ENCODE results near the gene TRUB1. TPM values are rescaled to one million over a fixed set of nuclear protein-coding genes. Genes with fewer than 3 reads are reported as not detected.

Gene TRUB1
- total RNA-seq, 3 donors from 2014 or later (not counting 1 experiment from before 2014, with no cell fraction given): 7.3 to 10.3 (median 10.1) TPM

DNA sequence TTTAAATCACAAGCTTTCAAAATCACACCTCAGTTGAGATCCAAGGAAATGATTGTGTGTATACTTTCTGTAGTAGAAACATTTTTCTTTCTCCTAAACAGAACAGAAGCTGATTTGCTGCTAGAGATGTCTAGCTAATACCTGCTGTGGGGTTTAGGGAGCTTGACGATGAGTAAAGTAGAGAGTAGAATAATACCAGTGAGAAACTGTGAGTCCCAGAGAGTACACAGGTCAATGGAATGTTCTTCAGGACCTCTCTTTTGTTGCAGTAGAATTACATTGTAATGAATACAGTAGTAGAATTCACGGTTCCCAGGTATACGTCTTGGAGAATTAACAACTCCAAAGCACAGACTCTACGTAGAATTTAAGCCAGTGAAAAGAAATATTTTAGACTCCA is 18.0 kb downstream of the TRUB1 start:
- Mint-ChIP-seq H3K9me3 (no peaks in the 10 kb centered on the region), H3K27me3 (ENCODE audit: low read depth in 2 of 2) (no peaks in the 10 kb centered on the region), H3K4me1 (peaks cover 19 to 33% of the 10 kb centered on the region in 2 donors), H3K36me3 (no peaks in the 10 kb centered on the region), H3K4me3 (no peak overlapping the region), H3K27ac (no peak overlapping the region)
- Histone ChIP-seq H3K36me3 (ENCODE audit: control insufficient read depth, insufficient read depth, low read length) (peaks cover 16% of the 10 kb centered on the region), H3K4me1 (ENCODE audit: control insufficient read depth, insufficient read depth, low read length) (no peaks in the 10 kb centered on the region), H3K9me3 (ENCODE audit: control insufficient read depth, insufficient read depth, low read length) (no peaks in the 10 kb centered on the region), H3K27ac (ENCODE audit: low read length) (no peak overlapping the region), H3K4me3 (ENCODE audit: low read length) (no peak overlapping the region), H3K27me3 (ENCODE audit: control insufficient read depth, insufficient read depth, low read length) (no peaks in the 10 kb centered on the region)
- intact Hi-C loops (cut with micrococcal nuclease): no loop called here
- 96% methylated on average over 1 of the region's 4 CpGs for WGBS (ENCODE audit: insufficient coverage)
- ATAC-seq: no peak
- no peak for TF ChIP-seq CTCF (IDR thresholded peaks at IDR 0.05)
- DNase-seq: no peak

DNA sequence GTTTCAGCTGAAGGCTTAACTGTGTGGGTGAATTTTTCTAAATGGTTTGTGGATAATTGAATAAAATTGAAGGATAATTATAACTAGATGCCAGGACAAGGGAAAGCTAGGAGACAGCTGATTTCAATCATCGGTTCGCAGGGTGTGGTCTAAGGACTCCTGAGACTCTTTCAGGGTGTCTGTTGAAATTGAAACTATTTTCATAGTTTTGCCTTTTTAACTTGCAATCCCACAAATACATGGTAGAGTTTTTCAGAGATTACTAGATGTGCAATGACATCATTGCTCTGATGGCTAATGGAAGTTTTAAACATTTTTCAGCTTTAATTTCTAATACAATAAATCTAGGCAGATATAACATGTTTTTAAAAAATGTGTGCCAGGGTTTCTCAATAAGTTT is 18.5 kb downstream of the TRUB1 start:
- H3K4me1 ChIP-seq (ENCODE audit: control insufficient read depth, insufficient read depth, low read length): no peaks in the 10 kb centered on the region
- TF ChIP-seq CTCF (IDR thresholded peaks at IDR 0.05): no peak
- H3K4me3 ChIP-seq (ENCODE audit: low read length): no peak overlapping the region
- Mint-ChIP-seq H3K9me3 (no peaks in the 10 kb centered on the region), H3K36me3 (no peaks in the 10 kb centered on the region), H3K4me3 (no peak overlapping the region), H3K4me1 (peaks cover 19 to 38% of the 10 kb centered on the region in 2 donors), H3K27me3 (ENCODE audit: low read depth in 2 of 2) (no peaks in the 10 kb centered on the region), H3K27ac (no peak overlapping the region)
- H3K36me3 ChIP-seq (ENCODE audit: control insufficient read depth, insufficient read depth, low read length): peaks cover 15% of the 10 kb centered on the region
- no peak for ATAC-seq
- H3K27me3 ChIP-seq (ENCODE audit: control insufficient read depth, insufficient read depth, low read length): no peaks in the 10 kb centered on the region
- WGBS (ENCODE audit: insufficient coverage): 95% methylated on average over 2 of the region's 2 CpGs
- intact Hi-C loops (cut with micrococcal nuclease): no loop called here
- DNase-seq: no peak
- no peaks in the 10 kb centered on the region for H3K9me3 ChIP-seq (ENCODE audit: control insufficient read depth, insufficient read depth, low read length)
- H3K27ac ChIP-seq (ENCODE audit: low read length): no peak overlapping the region

GRCh38 chr10:114957122-114957521 is 19.1 kb downstream of the TRUB1 start:
- DNase-seq (no peak), ATAC-seq (no peak)
- no peak for TF ChIP-seq CTCF (IDR thresholded peaks at IDR 0.05)
- H3K4me3 Mint-ChIP-seq: no peak overlapping the region
- H3K9me3 Mint-ChIP-seq: no peaks in the 10 kb centered on the region
- Histone ChIP-seq H3K4me3 (ENCODE audit: low read length) (no peak overlapping the region), H3K27ac (ENCODE audit: low read length) (no peak overlapping the region), H3K9me3 (ENCODE audit: control insufficient read depth, insufficient read depth, low read length) (no peaks in the 10 kb centered on the region), H3K27me3 (ENCODE audit: control insufficient read depth, insufficient read depth, low read length) (no peaks in the 10 kb centered on the region), H3K36me3 (ENCODE audit: control insufficient read depth, insufficient read depth, low read length) (peaks cover 13% of the 10 kb centered on the region), H3K4me1 (ENCODE audit: control insufficient read depth, insufficient read depth, low read length) (no peaks in the 10 kb centered on the region)
- intact Hi-C loops (cut with micrococcal nuclease): no loop called here
- no peaks in the 10 kb centered on the region for H3K27me3 Mint-ChIP-seq (ENCODE audit: low read depth in 2 of 2)
- H3K27ac Mint-ChIP-seq: no peak overlapping the region
- no peaks in the 10 kb centered on the region for H3K36me3 Mint-ChIP-seq
- peaks cover 19 to 41% of the 10 kb centered on the region in 2 donors for H3K4me1 Mint-ChIP-seq
- 100% methylated on average over 1 of the region's 1 CpG for WGBS (ENCODE audit: insufficient coverage)

DNA sequence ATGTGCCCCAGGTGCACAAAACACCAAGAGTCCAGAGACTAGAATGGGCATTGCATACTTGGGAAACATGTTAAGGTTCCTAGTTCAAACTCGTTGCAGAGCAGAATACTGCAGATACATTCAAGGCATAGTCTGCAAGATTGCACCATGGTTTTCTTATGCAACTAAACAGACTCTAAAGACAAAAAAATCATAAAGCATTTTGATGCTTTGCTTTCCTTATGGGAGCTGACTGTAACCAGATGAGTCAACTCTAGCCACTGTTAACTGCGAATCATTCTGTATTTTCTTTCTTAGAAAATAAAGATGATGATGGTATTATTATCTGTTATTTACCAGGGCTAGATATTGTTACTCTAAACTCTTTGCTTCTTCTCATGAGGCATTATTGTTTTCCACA is 19.7 kb downstream of the TRUB1 start:
- H3K36me3 Mint-ChIP-seq: no peaks in the 10 kb centered on the region

More for the DNA sequence above, 19.7 kb downstream of the TRUB1 start:
- intact Hi-C loops (cut with micrococcal nuclease): no loop called here
- no peak overlapping the region for H3K27ac Mint-ChIP-seq
- 96% methylated on average over 2 of the region's 2 CpGs for WGBS (ENCODE audit: insufficient coverage)
- H3K4me1 ChIP-seq (ENCODE audit: control insufficient read depth, insufficient read depth, low read length): no peaks in the 10 kb centered on the region
- TF ChIP-seq CTCF (IDR thresholded peaks at IDR 0.05): no peak
- no peak overlapping the region for H3K27ac ChIP-seq (ENCODE audit: low read length)
- H3K27me3 Mint-ChIP-seq (ENCODE audit: low read depth in 2 of 2): no peaks in the 10 kb centered on the region
- no peaks in the 10 kb centered on the region for H3K27me3 ChIP-seq (ENCODE audit: control insufficient read depth, insufficient read depth, low read length)
- ATAC-seq (no peak), DNase-seq (no peak)
- peaks cover 10% of the 10 kb centered on the region for H3K36me3 ChIP-seq (ENCODE audit: control insufficient read depth, insufficient read depth, low read length)
- H3K4me3 ChIP-seq (ENCODE audit: low read length): no peak overlapping the region
- no peak overlapping the region for H3K4me3 Mint-ChIP-seq
- H3K9me3 ChIP-seq (ENCODE audit: control insufficient read depth, insufficient read depth, low read length): no peaks in the 10 kb centered on the region
- peaks cover 19 to 46% of the 10 kb centered on the region in 2 donors for H3K4me1 Mint-ChIP-seq
- H3K9me3 Mint-ChIP-seq: no peaks in the 10 kb centered on the region

Measured in natural killer cell (primary cell).